Activated CD8-positive, alpha-beta memory T cell treated with anti-CD3 and anti-CD28 coated beads, Interleukin-2, amount 50 U/mL, for 1 hour (primary cell): ENCODE data around the gene TMEM44.
A peak's percentile ranks its signal among the peaks of the same experiment; 100 is the strongest.

Experiments
- DNase-seq: peaks from one replicate; pipeline ENCODE4 v3.0.0-alpha.2; 2020; ENCODE audit errors: extremely low read depth

The TMEM44 gene

GRCh38 chr3:194633349-194634004, at the start of gene TMEM44:
Gene TMEM44 (minus strand): TSS chr3:194633419. CDS start chr3:194633215, 204 bp downstream.
- no peak for DNase-seq

- DNase-seq, result no peak
Measured at GRCh38 chr3:194682694-194683310, 49.6 kb upstream of the TMEM44 start.

GRCh38 chr3:194682189-194682693, 49.0 kb upstream of the TMEM44 start:
- no peak for DNase-seq

GRCh38 chr3:194680888-194681615, 47.8 kb upstream of the TMEM44 start:
- DNase-seq, result no peak

GRCh38 chr3:194676471-194676870, 43.3 kb upstream of the TMEM44 start:
- DNase-seq, result no peak

GRCh38 chr3:194675680-194676079, 42.5 kb upstream of the TMEM44 start:
- DNase-seq, result no peak

- no peak for DNase-seq
Measured at GRCh38 chr3:194675081-194675640, 41.9 kb upstream of the TMEM44 start.

GRCh38 chr3:194673761-194674160, 40.5 kb upstream of the TMEM44 start:
- no peak for DNase-seq

GRCh38 chr3:194672876-194673275, 39.7 kb upstream of the TMEM44 start:
- DNase-seq, result no peak

GRCh38 chr3:194671900-194672808, 38.9 kb upstream of the TMEM44 start, which contains the start of gene LSG1:
Gene LSG1 (minus strand): TSS chr3:194672191. CDS start chr3:194672162, 29 bp downstream.
- DNase-seq, result peak; percentile 71

GRCh38 chr3:194671511-194671899, 38.3 kb upstream of the TMEM44 start:
- DNase-seq, result no peak

- no peak for DNase-seq
Measured at GRCh38 chr3:194667363-194667762, 34.1 kb upstream of the TMEM44 start.

GRCh38 chr3:194664857-194665256, 31.6 kb upstream of the TMEM44 start:
- no peak for DNase-seq

GRCh38 chr3:194661946-194662345, 28.7 kb upstream of the TMEM44 start:
- DNase-seq, result no peak

GRCh38 chr3:194661374-194661773, 28.2 kb upstream of the TMEM44 start:
- no peak for DNase-seq

GRCh38 chr3:194659778-194660177, 26.6 kb upstream of the TMEM44 start:
- no peak for DNase-seq

- no peak for DNase-seq
Measured at GRCh38 chr3:194658477-194659242, 25.4 kb upstream of the TMEM44 start.

- no peak for DNase-seq
Measured at GRCh38 chr3:194657439-194657838, 24.2 kb upstream of the TMEM44 start.

- DNase-seq, result no peak
Measured at GRCh38 chr3:194654443-194654842, 21.2 kb upstream of the TMEM44 start.

- no peak for DNase-seq
Measured at GRCh38 chr3:194647747-194648146, 14.5 kb upstream of the TMEM44 start.
